CD4-positive, alpha-beta T cell treated with Interleukin-2 at 100 ng/mL for 4 hours (primary cell): Measurements from ENCODE around the gene GNAI2.
"Not testable (repeated sequence)": the region's sequence is repeated elsewhere in the genome, so short reads cannot be mapped to it uniquely, and the experiment has no call there.

Experiments
- DNase-seq: peaks from one replicate; pipeline ENCODE4 v3.0.0-alpha.2; 2020; ENCODE audit warnings: low spot score

GNAI2 gene

GRCh38 chr3:50204804-50205412, 31.1 kb upstream of the GNAI2 start, which contains the start of gene SLC38A3:
TSS of gene SLC38A3 (plus strand) at chr3:50205271. CDS start at chr3:50214200, 8,929 bp downstream.
- no peak for DNase-seq

DNA sequence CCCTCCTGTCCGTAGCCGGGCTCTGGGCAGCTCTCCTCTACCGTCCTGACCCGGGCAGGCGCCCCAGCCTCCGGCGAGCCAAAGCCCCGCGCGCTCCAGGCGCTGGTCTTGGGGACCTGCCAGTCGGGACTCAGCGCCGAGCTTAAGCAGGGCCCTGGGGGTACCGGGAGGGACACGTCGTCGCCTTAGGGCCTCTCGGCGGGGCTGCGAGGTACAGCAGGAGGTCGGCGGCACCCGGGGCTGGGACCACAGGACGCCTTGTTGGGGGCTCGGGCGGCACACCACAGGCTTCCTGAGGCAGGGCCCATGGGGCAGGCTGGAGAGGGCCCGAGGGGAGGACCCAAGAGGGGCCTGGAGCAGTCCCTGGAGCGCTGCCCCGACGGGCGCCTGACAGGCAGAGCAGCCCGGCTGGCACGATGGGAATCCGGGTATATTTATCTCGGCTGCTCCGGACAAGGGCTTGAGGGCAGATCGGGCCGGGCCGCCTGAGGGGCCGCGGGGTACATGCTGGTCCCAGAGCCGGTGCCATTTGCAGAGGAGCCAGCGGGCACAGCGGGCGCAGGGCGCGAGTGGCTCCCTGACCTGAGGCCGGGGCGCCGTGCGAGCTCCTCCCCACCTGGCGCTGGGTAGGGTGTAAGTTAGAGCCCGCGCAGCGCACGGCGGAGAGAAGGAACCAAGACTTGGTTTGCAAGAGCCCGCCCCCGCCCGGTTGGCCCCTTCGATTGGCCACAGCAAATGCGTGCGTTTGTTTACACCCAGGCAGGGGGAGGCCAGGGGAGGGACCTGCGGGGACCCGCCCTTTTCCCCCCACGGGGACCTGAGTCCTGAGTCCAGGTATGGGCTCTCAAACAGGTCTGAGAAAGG, 30.4 kb upstream of the GNAI2 start:
- DNase-seq: peak; percentile 17

- DNase-seq: no peak
These were observed 28.5 kb upstream of the GNAI2 start for GRCh38 chr3:50207359-50208042.

DNA sequence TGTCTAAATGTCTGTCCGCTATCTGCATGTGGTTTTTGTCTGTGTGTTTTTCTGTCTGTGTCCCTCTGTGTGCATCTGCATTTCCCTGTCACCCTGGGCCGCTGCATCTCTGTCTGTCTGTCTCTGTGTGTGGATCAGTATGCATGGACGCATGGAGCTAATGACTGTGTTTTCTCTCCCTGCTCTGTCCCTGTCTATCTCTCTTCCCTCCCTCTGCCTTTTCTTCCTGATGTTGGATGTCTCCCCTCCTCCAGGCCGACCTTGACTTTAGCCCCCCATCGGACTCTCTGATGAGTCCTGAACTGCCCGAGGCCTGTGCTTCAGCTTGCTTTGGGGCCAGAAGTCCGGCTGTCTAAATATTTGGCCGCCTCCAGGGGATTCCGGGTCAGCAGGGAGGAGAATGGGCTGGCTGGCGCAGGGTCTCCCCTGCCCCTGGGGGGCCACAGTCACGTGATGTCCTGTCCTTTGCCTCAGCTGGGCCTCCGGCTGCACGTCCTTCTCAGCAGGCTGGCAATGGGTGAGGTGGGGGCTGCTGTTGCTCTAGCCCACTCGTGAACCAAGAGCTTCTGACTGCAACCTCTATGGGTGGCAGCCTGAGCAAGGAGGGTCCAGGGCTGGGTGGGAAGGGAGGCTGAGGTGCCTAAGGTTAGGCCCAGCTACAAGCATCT, 27.2 kb upstream of the GNAI2 start:
- DNase-seq: no peak

DNA sequence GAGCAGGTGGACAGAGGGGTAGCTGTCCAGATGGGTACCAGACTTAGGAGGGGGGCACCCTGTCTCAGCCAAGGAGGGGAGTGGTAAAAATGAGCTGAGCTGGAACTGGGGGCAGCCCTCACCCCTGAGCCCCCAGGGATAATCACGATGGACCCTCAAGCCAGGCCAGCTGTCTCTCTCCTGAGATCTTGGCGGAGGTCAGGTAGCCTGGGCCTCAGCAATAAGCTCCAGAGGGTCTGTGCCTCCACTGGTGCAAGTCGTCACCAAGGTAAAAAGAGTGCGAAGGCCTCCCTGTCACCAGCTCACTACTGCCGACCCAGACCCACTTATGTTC, 25.9 kb upstream of the GNAI2 start:
- no peak for DNase-seq

DNA sequence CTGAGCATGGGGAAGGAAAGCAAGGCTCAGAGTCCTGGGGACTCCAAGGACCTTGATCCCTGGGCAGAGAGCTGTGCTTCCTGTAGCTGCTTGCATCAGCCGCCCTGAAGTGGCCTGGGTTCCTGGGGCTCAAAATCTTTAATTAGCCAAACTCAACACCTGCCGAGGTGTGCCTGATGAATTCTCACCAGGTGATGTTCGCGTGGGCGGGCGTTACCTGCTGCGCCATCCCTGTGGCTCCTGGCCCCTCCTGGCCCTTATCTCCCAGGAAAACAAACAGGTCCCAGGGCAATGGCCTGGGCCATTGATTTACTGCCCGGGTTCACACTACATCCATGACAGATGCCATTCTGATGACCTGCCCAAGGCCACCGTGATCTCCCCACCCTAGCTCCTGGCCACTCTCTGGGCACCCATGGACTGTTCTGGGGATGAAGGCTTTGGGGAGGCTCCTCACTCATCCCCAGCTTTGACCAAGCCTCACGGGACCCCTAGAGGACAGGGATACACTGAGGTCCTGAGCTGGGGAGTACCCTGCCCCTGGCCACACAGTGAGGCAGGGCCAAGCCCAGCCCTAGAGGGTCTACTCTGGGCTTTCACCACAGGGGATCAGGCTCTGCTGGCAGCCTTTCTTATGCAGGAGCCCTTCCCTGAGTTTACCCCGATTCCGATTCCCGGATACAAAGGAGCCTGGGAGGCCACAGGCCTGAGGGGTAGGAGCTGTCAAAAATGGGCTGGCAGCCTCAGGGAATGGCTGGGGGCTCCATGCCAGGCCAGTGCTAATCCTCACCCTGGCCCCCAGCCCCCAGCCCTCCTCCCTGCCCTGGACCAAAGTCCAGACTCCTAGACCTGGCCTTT, 25.3 kb upstream of the GNAI2 start:
- no peak for DNase-seq

DNA sequence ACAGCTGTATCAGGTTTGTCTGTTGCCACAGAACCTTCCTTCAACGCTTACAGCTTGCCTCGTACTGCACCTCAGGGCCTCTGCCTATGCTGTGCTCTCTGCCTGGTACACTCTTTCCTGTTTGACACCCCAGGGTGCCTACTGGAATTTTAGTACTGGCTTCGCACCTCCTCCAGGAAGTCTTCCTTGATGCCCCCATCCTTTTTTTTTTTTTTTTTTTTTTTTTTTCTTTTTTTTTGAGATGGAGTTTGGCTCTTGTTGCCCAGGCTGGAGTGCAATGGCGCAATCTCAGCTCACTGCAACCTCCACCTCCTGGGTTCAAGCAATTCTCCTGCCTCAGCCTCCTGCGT, 24.7 kb upstream of the GNAI2 start:
- DNase-seq: not testable (repeated sequence)

DNA sequence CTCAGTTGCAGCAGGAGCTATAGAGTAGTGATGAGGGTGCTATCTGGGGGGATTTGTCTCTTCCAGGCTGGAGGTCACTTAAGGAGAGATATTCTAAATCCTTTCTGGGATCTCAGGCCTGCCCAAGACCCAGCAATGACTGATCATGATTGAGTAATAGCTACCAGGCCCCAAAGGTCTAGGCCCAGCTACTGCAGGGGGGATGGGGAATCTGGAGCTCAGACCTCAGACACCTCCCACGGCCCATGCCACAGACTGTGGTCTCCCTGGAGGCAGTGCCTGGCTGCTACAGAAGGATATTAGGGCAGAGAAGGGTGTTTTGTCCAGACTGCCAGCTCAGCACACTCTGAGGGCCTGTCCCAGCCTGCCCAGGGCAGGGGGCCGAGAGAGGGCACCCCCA, 24.1 kb upstream of the GNAI2 start:
- no peak for DNase-seq

DNA sequence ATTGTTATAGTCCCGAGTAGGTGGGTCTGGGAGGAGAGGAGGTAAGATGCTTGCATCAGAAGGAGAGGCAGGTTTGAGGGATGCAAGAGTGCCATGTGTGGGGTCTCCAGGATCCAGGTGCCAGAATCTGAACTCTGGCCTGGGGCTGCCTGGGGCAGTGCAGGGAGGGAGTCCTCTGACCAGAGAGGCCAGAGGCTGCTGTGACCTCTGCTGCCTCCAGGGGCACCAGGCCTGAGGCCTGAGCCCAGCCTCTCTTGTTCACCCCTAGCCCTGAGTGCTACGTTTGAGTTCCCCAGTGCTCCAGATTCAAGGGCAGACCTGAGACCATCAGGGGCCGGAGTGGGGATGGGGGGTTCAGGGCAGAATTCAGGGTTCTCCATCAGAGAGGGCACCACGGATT, 23.5 kb upstream of the GNAI2 start:
- DNase-seq: no peak

DNA sequence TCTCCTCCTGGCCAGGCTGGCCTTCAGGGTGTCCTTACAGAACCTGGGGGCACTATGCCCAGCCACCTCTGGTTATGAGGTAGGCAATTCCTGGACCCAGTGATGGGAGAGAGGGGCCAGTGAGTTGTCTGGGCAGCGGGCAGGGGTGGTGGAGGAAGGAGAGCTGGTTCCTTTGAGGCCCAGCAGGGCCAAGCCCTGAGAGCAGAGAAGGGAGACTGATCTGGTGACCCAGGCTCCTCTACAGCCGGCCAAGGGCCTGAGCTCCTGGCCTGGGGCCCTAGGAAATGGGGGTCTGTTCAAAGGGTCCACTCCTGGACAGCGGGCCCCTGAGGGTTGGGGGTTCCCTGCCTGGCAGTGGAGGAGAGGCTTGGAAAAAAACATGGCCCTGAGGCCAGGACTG, 23.0 kb upstream of the GNAI2 start:
- no peak for DNase-seq

DNA sequence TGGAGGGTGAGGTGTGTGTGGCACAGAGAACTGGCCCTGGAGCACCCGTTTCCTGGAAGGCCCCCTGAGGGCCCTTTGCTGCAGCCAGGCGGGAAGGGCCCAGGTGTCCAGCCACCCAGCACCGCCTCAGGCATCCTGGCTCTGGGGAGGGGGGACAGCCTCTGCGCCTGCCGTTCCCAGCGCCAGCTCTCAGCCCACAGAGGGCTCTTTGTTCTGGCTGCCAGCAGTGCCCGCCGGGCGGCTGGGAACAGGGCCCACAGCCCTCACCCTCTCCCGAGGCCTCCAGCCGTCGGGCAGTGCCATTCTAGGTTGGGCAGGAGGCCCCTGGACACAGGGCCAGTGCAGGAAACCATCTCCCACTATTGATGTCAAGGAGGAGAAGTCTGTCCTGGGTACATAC, 22.6 kb upstream of the GNAI2 start:
- no peak for DNase-seq

GRCh38 chr3:50214824-50215223, 21.2 kb upstream of the GNAI2 start:
- no peak for DNase-seq

DNA sequence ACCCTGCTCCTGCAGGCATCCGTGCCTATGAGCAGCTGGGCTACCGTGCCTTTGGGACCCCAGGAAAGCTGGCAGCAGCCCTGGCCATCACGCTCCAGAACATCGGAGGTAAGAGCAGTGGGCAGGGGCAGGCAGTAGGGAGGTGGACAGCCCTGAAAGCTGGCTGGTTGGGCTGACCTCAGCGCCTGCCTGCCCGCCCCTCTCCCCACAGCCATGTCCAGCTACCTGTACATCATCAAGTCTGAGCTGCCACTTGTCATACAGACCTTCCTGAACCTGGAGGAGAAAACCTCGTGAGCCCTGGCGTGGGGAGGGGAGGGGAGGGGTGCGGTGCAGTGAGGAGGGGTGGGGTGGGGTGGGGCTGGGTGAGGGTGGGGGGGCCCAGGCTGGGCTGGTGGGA, 20.5 kb upstream of the GNAI2 start:
- no peak for DNase-seq

- no peak for DNase-seq
These were observed 18.3 kb upstream of the GNAI2 start for GRCh38 chr3:50217681-50218080.

DNA sequence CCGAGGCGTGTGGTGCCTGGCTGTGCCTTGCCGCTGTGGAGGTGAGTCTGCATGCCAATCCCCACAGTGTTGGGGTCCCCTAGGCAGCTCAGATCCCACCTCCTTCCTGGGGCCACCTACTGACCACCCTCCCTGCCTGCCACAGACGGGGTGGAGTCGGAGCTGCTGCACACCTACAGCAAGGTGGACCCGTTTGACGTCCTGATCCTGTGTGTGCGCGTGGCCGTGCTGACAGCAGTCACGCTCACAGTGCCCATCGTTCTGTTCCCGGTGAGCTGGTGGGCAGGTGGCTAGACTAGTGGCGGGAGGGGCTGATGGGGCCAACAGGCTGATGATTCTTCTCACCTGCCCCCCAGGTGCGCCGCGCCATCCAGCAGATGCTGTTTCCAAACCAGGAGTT, 17.6 kb upstream of the GNAI2 start:
- no peak for DNase-seq

DNA sequence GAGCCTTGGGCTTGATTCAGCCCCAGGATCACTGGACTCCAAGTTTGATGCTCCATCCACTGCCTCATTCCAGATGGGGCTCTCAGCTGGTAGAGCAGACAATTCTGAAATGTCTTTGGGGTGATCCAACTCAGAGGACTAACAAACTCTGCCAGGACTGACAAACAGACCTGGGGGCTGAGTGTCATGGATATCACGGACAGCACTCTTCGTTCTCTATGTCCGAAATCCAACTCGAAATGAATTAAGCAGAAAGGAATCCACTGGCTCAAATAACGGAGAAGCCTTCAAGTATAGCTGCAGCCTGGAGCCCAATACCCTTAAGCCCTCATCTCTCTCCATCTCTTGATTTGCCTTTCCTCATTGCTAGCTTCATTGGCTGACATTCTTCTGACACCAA, 16.7 kb upstream of the GNAI2 start:
- DNase-seq: no peak

DNA sequence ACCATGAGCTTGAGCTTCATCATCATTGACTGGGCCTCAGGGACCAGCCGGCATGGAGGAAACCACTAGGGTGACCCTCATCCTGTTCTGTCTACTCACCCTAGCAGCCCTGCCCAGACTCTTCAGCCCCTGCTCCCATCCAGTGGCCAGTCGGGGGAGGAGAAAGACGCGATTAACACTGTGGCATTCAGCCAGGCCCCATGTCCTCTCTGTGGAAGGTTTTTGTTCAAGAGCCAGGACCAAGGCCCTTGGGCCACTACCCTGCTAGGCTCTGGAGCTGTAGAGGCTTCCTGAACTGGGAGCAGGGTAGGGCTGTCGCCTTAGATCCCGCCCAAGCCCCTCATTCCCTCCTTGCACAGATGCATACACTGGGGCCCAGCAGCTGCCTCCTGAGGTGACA, 15.9 kb upstream of the GNAI2 start:
- DNase-seq: no peak

DNA sequence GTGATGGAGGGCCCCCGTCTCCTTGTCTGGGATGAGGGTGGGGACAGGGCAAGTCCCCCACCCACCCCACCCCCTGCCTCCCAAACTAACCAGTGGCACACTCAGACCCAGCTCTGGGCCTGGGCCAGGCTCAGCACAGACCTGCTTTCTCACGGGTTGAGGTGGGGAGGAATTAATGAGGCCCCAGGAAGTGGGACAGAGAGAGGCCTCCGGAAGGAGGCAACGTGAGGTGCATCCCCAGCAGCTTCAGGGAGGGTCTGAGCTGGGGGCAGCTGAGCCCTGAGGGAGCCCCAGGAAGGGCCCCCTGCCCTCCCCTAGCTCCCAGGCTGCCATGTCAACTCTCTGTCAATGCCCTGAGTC, 15.0 kb upstream of the GNAI2 start:
- no peak for DNase-seq

DNA sequence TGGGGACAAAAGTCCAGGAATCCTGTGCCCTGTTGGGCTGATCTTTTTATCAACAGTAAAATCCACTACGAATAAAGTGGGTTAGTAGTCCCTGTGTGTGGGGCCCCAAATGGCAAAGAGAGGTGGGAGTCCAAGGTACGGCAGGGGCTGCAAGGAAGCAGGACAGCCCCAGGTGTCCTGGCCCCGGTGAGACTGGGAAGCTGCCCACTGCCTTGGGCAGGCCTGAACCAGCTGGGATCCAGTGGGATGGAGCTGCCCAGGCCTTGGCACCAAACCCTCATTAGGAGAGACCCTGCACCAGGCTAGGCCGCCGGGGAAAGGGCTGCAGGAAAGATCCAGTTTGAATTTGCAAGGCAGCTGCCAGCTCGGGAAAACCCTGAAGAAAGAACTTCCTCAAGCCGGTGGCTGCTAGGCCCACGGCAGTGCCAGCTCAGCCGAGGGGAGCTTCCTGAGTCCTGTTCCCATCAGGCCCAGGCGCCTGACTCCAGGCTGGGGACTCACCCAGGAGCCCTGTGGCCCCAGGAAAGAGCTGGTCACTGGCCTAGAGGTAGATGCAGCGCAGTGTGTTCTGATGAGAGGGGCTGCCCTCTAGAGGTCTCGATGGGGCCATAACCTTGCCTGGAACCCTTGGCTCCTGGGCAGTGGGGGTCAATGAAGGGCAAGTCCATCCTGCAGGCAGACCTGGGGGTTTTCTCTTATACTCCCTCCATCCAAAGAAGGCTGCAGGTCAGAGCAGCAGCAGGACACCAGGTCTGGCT, 14.4 kb upstream of the GNAI2 start:
- DNase-seq: no peak

DNA sequence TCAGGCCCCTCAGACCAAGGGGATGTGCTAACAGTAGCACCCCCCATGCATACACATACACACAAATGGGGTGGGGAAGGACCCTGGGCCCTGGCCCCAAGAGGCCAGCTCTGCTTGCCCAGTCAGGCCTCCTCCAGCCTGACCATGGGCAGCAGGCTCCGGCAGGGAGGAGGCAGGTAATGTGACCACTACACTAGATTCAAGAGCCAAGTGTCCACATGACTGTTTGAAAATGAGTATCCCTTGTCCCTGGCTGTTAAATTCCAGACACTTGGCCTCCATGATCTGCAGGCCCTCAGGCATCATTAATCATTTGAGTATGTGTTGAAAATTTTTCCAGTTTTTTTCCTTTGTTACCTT, 13.9 kb upstream of the GNAI2 start:
- no peak for DNase-seq

- DNase-seq: no peak
These were observed 11.4 kb upstream of the GNAI2 start for GRCh38 chr3:50224639-50225038.
